UCSD-AML1 (cell line): ENCODE results near the gene BDH1.

Experiments used
- DNase-seq: peaks from one replicate; lab custom pipeline; 2025; ENCODE audit not compliant: unreplicated experiment; lab: John Stamatoyannopoulos, UW

The BDH1 gene

DNA sequence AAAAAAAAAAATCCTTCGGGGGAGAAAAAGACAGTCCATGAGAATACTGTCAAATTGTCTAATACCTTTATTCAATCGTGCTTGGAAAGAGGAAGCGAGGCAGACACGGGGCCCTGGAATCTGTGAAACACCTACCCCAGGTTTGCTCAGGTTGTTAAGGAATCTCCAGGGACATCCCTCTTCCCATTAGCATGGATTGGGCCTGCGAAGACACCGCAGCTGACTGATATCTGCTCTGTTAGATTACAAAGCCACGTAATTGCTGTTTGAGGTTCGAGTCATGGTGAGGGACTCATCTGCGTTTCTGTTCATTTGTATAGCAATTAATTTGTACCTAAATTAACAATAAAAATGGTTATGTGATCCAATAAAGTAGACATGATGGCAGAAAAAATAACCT lies 91.0 kb downstream of the BDH1 start:
- no peak for DNase-seq

DNA sequence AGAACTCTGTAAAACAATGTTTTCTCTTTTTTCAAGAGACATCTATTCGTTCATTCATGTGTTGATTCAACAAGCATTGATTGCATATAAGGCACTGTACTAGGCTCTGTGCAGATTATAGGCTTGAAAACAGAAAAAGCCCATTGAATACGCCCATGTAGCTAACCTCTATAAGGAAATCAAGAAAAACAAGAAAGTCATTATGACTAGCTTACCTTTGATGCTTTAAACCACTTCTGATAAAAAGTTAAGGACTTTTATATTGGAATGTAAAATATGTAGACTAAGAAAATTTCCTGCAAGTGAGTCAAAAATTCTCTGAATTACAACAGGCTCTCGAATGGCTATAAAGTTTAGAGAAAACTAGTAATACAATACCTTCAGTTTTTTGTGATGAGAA lies 92.5 kb downstream of the BDH1 start:
- DNase-seq: no peak

DNA sequence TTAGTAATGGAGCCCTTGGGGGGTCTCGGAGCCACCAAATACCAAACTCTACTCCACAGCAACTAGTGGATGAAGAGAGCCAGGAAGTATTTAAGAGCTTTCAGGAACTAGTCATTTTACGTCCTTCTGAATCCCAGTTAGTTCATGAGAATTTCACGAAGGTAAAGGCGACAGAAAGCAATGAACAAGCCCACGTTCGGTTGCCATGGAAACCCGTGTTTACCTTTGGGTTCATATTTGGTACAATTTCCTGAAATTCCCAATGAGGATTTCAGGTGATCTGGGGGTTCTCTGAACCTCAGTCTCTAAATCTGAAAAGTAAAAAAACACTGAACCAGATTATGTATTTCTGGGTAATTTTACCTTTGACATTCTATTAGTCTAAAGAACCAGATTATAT lies 93.0 kb downstream of the BDH1 start:
- no peak for DNase-seq

DNA sequence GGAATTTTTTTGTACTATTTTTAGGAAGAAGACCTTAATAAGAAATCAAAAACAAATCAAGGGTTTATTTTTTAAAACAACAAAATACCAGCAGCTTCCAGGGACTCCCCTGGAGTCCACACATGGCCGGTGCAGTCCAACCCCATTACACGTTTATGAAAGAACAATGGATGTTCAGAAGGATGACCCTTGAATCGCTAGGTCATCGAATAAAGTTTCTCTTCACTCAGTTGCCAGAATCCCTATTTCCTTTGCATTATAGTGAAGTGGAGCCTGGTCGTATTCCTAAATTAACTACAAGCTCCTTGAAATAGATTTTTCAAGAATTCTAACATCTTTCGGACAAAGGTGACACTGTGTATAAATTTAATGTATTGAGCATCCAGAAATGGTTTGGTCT lies 95.1 kb downstream of the BDH1 start:
- DNase-seq: no peak

DNA sequence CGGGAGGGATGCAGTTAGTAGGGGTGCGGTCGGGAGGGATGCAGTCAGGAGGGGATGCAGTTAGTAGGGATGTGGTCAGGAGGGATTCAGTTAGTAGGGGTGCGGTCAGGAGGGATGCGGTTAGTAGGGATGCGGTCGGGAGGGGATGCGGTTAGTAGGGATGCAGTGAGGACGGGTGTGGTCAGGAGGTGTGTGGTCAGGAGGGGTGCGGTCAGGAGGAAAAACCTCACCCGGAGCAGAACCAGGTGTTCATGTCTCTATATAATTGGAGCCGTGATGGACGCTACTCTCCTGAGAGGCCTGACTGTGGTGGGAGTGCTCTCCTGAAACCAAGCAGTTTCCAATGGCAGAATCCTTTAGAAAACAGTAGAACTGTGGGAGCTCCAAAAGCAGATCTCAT lies 95.8 kb downstream of the BDH1 start:
- DNase-seq: no peak
